SHP77 treated with DMSO at 0.1 percent for 48 hours (cell line): ENCODE results near the gene TFF3.
A peak's percentile ranks its signal among the peaks of the same experiment; 100 is the strongest.

ENCODE experiments used
- DNase-seq: peaks from one replicate; lab custom pipeline; 2025; lab: John Stamatoyannopoulos, UW

TFF3 gene

GRCh38 chr21:42320791-42321190, 5.6 kb upstream of the TFF3 start:
- DNase-seq, result no peak

DNA sequence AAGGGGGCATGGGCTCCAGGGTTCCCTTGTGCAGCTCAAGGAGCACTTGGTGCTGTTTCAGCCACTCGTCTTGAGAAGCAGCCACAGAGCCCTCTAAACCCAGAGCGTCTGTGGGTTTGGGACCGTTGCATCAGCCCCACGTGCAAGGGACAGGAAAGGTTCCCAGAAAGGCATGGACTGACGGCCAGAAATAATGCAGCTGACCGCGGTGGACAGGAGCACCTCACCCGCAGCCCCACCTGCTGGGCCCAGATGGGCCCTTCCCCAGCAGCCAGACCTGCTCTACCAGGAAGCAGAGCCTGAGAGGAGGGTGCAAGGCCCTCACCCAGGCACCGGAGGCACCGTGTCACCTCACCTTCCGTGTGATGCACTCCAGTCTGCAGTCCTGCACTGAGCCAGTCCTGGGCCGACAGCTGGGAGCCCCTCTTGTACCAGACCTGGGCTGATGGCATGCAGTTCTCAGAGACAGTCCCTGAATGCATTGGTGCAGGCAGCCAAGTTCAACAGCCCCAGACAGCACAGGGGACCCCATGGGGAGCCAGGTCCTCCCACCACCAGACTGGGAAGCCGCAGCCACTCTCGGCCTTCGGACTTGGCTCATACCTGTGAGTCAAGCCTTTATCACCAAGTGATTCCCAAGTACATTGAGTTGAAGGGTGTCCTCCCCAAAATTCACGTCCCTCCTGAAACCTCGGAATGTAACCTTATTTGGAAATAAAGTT, 4.8 kb upstream of the TFF3 start:
- DNase-seq, result no peak

GRCh38 chr21:42319376-42319775, 4.2 kb upstream of the TFF3 start:
- peak; percentile 14 for DNase-seq

DNA sequence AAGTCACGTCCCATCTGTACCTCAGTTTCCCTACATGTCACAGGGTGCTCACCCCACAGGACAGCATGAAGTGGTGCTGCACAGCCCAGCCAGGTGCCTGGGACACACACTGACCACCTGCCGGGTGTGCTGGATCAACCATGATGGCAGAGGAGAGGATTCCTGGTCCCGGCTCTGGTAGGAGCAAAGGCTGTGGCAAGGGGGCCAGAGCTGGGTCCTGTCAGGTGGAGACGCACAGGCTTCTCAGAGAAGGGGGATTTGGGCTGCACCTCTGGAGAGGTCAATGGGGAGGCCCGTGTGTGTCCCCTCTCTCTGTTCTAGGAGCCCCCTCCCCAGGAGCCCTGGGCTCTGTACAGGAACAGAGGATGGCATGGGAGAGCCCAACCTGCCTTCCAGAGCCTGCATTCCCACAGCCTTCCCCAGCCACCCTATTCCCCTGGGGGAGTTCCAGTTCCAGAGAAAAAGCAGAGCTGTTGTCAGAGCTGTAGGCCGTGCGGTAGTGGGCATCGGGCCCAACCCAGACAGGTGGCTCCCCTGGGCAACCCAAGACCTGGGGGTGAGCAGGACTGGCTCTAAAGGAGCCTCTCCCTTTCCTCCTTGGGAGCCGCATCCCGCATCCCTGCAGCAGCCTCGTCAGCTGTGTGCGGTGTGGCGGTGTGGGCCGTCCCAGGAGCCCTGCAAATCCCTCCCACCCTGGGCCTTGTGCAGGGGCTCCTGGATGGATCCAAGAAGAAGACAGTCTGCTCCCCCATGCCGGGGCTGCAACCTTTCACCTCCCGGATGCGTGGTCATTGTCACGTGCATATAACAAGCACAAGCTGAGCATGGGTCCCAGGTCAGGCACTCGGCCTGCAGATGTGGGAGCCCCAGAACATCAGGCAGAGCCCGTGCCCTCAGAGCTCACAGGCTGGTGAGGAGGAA, 2.9 kb upstream of the TFF3 start:
- DNase-seq, result no peak

DNA sequence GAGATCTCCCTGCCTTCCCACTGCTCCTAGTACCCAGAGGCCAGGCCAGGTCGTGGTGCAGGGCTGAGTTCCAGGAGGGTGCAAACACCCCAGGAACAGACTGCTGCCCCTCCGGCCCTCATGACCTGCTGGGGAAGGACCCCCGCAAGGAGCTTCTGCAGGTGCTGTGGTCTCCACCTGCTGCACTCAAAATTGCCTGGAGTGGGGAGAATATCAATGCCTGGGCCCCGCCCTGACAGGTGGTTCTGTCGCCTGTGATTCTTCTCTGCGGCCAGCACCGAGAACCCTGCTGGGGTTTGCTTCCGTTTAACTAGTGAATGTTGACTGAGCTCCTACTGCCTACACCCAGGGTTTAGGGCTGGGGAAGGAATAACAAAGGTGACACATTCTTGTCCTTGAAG, 2.1 kb upstream of the TFF3 start:
- peak; percentile 14 for DNase-seq

GRCh38 chr21:42316891-42317290, 1.7 kb upstream of the TFF3 start:
- DNase-seq, result no peak

GRCh38 chr21:42314616-42315295, 453 bp downstream of the TFF3 start:
- DNase-seq, result no peak

GRCh38 chr21:42313501-42313969, 1.7 kb downstream of the TFF3 start:
- peak; percentile 28 for DNase-seq

GRCh38 chr21:42312626-42313104, 2.5 kb downstream of the TFF3 start:
- no peak for DNase-seq

GRCh38 chr21:42311816-42312625, 3.2 kb downstream of the TFF3 start:
- no peak for DNase-seq

GRCh38 chr21:42311160-42311559, 4.0 kb downstream of the TFF3 start:
- no peak for DNase-seq

DNA sequence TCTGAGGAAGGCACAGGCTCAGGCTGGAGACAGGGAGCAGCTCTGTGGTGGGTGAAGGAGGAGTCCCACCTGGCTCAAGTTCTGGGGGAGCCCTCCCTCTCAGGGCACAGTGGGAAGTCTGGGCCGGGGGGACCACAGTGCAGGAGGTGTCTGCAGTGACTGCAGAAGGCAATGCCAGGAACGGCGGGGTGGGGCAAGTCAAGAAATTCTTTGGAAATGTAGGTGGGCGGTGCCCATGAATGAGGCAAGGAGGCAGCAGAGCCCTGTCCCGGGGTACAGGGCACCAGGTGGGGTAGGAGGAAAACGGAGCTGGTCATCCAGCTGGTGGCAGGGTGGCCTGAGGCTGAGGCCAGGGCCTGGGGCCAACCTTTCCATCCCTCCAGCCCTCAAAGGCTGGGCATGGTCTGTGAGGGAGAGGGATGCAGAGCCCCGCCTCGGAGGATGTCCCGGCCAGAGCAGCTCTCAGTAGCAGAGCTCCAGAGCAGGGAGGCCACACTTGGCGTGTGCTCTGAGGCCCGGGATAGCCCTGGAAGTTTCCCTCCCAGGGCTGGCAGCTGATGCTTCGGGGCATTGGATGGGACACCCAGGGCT, 4.7 kb downstream of the TFF3 start:
- no peak for DNase-seq

GRCh38 chr21:42309753-42310213, 5.4 kb downstream of the TFF3 start:
- DNase-seq, result no peak

DNA sequence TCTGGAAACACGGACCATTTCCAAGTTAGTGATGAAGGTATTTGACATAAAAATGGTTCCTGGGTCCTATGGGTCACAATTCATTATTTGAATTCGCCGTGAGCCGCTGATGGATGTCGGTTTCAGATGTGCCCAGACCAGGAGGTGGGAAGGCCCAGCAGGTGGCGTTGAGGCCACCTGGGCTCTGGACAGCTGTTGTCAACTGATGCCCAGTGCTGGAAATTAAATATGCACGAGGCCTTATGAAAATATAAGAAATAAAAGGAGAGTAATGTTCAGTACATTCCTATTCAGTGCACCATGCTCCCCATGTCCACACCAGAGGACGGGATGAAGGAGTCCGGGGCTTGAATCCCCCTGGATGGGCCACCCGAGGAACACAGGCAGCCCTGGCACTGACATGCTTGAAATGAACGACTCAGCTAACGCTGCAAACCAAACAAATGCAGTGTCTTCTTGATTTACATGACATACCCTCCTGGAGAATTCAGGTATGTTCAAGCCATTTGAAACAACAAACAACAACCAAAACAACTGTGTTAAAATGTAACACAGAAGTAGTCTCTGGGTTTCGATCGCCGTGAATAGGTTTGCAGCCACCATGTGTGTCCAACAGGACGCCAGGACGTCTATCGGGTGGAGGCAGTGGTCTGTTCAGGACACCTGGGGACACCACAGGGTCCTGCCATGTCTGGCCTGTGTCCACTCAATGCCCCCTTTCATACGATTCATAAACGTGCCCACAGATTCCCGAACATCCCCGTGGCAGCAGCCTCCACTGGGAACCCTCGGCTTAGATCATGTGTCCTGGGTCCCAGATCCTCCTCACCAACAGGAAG, 6.1 kb downstream of the TFF3 start:
- DNase-seq, result peak; percentile 35

DNA sequence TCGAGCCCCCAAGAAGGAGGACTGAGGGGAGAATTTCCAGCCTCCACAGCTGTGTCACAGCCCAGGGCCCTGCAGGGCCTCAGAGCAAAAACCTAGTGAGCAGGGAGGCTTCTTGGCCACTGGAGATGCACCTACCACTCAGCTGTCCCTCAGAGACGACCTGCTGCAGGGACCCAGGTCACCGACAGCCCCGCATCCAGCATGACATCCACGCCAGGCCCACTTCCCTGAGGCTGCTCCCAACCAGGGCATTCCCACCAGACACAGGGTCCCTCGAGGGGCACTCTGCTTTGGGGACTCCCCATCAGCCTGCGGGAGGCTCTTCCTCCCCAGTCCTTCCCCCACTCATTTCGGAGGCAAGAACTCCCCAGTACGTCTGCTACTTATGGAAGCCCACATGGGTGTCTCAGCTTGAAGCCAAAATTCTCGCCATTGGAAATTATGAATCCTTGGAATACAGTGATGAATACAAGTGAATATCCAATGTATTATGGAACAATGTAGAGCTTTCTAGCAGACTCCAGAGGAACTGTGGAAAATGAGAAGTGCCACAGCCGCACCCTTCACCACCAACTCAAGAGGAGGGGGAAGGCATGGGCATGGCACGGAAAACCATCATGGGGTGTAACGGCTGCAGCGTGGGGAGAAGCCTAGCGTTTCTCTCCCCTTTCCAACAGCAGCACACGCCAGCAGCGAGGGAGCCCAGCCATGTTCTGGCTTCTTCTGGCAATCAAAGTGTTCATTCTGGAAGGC, 6.9 kb downstream of the TFF3 start:
- DNase-seq, result no peak

GRCh38 chr21:42307106-42307505, 8.1 kb downstream of the TFF3 start:
- no peak for DNase-seq

- no peak for DNase-seq
These were observed 8.7 kb downstream of the TFF3 start for GRCh38 chr21:42306366-42307035.

DNA sequence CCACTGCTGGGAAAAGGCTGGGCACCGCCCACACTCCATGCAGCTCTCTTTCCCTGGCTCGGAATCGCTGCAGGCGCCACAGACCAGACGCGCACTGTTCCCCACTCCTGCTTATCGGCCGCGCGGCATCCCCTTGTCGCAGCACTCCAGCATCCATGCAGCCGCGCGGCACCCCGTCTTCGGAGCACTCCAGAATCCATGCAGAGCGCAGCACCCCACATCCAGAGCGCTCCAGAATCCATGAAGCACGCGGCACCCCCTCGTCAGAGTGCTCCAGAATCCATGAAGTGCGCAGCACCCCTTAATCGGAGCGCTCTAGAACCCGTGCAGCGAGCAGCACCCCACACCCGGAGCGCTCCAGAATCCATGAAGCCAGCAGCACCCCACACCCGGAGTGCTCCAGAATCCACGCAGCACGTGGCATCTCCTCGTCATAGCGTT, 9.5 kb downstream of the TFF3 start:
- no peak for DNase-seq
